HL-60 (cell line): ENCODE data around the gene XPO5.
A peak's percentile ranks its signal among the peaks of the same experiment; 100 is the strongest.

ENCODE experiments used
- DNase-seq, 2 experiments: peaks; one replicate each; pipeline ENCODE4 v3.0.0-alpha.2; 2010 to 2020; ENCODE audit warnings: low read depth in 1 of 2, low spot score in 1 of 2
- H3K27ac ChIP-seq: fragments of 250-450 bp; sonication (Bioruptor Pico); replicated peaks from 2 replicates; pipeline ENCODE4 v1.5.1; 2020; ENCODE audit warnings: mild to moderate bottlenecking, moderate library complexity
- H3K27me3 ChIP-seq: fragments of 250-450 bp; sonication (Bioruptor Pico); 2 replicates; pipeline ENCODE4 v1.5.1; 2021; ENCODE audit warnings: mild to moderate bottlenecking, moderate library complexity; ENCODE audit not compliant: insufficient read depth, poor library complexity, severe bottlenecking
- H3K4me3 ChIP-seq: replicated peaks from 2 replicates; pipeline ENCODE4 v1.5.1; 2011; ENCODE audit warnings: mild to moderate bottlenecking, control low read depth, low read length; ENCODE audit not compliant: insufficient read depth
- GABPA ChIP-seq: IDR thresholded peaks from 2 replicates; pipeline ENCODE4 v1.6.1; 2012; ENCODE audit warnings: low read depth
- POLR2AphosphoS5 ChIP-seq: IDR thresholded peaks from 2 replicates; pipeline ENCODE4 v1.6.1; 2012; ENCODE audit warnings: low read depth
- SPI1 ChIP-seq: IDR thresholded peaks from 2 replicates; pipeline ENCODE4 v1.6.1; 2012; ENCODE audit warnings: low read depth, mild to moderate bottlenecking, borderline replicate concordance
- TF ChIP-seq, protein P1 (sequence below): IDR thresholded peaks from 2 replicates; pipeline ENCODE4 v1.6.1; 2012; ENCODE audit warnings: low read depth; ENCODE audit not compliant: insufficient replicate concordance
- TF ChIP-seq, protein P2 (sequence below): IDR thresholded peaks from one replicate; pipeline ENCODE4 v1.5.1; 2011; ENCODE audit warnings: low read length, control low read depth, inconsistent platforms; ENCODE audit not compliant: insufficient read depth

XPO5 gene

DNA sequence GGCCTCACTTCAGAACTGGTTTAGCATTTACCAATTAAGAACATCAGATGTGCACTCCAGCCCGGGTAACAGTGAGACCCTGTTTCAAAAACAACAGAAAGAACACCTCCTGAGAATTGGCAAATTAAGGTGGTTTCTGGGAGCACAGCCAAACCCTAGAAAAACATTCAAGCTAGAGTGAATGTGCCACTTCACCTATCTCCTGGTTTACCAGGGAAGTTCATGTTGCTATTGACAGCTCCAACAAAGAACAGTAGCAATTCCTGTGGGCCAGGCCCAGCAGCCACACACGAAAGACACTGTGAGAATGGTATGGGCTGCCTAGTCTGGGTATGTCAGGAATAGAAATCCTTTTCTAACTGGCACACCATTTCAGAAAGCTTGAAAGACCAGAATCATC, 54.0 kb downstream of the XPO5 start:
- no peak overlapping the region for H3K27ac ChIP-seq
- DNase-seq, result no peak

DNA sequence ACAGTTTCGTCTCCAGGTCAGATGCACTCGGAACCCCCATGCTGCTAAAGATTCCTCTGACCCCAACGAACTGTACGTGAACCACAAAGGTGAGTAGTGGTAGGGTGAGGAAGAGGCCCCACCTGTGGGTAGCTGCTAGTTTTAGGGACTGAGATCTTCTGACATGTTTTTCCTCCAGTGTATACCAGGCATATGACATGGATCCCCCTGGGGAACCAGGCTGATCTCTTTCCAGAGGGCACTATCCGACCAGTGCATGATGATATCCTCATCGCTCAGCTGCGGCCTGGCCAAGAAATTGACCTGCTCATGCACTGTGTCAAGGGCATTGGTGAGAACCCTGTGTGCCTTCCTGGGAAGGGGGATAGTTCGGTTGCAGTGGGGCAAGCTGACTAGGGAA, 55.7 kb downstream of the XPO5 start:
- Histone ChIP-seq H3K4me3 (no peak overlapping the region), H3K27ac (no peak overlapping the region), H3K27me3 (no peaks in the 10 kb centered on the region)
- TF ChIP-seq, protein P1, sequence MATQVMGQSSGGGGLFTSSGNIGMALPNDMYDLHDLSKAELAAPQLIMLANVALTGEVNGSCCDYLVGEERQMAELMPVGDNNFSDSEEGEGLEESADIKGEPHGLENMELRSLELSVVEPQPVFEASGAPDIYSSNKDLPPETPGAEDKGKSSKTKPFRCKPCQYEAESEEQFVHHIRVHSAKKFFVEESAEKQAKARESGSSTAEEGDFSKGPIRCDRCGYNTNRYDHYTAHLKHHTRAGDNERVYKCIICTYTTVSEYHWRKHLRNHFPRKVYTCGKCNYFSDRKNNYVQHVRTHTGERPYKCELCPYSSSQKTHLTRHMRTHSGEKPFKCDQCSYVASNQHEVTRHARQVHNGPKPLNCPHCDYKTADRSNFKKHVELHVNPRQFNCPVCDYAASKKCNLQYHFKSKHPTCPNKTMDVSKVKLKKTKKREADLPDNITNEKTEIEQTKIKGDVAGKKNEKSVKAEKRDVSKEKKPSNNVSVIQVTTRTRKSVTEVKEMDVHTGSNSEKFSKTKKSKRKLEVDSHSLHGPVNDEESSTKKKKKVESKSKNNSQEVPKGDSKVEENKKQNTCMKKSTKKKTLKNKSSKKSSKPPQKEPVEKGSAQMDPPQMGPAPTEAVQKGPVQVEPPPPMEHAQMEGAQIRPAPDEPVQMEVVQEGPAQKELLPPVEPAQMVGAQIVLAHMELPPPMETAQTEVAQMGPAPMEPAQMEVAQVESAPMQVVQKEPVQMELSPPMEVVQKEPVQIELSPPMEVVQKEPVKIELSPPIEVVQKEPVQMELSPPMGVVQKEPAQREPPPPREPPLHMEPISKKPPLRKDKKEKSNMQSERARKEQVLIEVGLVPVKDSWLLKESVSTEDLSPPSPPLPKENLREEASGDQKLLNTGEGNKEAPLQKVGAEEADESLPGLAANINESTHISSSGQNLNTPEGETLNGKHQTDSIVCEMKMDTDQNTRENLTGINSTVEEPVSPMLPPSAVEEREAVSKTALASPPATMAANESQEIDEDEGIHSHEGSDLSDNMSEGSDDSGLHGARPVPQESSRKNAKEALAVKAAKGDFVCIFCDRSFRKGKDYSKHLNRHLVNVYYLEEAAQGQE, result no peak
- TF ChIP-seq POLR2AphosphoS5 (no peak; the same call in 1 of the 2 replicates), SPI1 (no peak), GABPA (no peak)
- TF ChIP-seq, protein P2, sequence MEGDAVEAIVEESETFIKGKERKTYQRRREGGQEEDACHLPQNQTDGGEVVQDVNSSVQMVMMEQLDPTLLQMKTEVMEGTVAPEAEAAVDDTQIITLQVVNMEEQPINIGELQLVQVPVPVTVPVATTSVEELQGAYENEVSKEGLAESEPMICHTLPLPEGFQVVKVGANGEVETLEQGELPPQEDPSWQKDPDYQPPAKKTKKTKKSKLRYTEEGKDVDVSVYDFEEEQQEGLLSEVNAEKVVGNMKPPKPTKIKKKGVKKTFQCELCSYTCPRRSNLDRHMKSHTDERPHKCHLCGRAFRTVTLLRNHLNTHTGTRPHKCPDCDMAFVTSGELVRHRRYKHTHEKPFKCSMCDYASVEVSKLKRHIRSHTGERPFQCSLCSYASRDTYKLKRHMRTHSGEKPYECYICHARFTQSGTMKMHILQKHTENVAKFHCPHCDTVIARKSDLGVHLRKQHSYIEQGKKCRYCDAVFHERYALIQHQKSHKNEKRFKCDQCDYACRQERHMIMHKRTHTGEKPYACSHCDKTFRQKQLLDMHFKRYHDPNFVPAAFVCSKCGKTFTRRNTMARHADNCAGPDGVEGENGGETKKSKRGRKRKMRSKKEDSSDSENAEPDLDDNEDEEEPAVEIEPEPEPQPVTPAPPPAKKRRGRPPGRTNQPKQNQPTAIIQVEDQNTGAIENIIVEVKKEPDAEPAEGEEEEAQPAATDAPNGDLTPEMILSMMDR, result no peak
- no peak for DNase-seq

More for the DNA sequence above, 54.0 kb downstream of the XPO5 start:
- Histone ChIP-seq H3K4me3 (no peak overlapping the region), H3K27me3 (no peaks in the 10 kb centered on the region)
- TF ChIP-seq, protein P2, result no peak
- TF ChIP-seq, protein P1, result no peak
- TF ChIP-seq GABPA (no peak), POLR2AphosphoS5 (no peak), SPI1 (no peak)

DNA sequence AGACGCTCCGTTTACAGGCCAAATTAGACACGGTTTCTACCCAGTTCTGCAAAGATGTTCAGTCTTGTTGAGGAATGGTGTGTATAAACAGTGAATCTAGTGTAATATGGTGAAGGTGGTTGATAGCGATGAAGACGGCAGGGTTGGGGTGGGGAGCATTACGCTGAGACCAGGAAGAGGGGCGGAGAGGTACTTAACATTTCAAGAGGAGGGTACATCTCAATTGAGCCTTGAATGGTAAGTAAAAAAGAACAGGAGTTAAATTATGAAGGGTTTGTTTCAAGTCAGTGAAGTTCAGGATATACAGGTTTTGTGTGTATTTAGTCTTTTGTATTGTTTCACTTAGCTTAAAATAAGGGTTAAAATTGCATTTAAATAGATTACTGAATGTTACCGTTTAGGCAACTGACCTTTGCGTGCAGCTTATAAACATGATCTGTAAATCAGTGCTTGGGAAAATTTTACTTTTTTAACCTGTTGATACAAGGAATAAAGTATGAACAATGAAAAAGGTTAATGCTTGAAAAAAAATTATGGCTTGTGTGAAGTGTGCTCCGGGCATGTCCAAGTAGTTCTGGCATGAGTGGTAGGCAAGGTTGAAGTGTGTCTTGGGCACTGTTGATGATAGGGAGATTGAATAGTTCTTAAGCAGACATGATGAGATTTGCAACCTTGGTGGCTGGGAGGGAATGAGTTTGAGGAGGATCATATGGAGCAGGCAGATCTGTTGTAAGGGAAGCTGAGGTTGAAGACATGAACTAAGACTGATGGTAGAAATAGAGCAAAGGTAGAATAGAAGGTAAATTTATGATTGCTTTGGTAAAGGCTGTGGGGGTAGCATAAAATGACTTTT, 58.1 kb downstream of the XPO5 start:
- peak overlapping the region; percentile 92 for H3K4me3 ChIP-seq
- no peak for DNase-seq
- TF ChIP-seq POLR2AphosphoS5 (no peak), GABPA (no peak), SPI1 (no peak)
- TF ChIP-seq, protein P1, result no peak
- TF ChIP-seq, protein P2, result no peak
- no peaks in the 10 kb centered on the region for H3K27me3 ChIP-seq
- peak overlapping the region; percentile 82 for H3K27ac ChIP-seq
